CD8-positive, alpha-beta memory T cell (primary cell): ENCODE measurements around the gene TOX3. TPM values are rescaled to one million over a fixed set of nuclear protein-coding genes. Genes with fewer than 3 reads are reported as not detected.

Experiments
- CTCF ChIA-PET: fragments of 350-600 bp; sonication (Branson Sonifier 250); formaldehyde crosslinking; loops from one replicate; lab custom pipeline; 2021; ENCODE audit warnings: antibody characterized with exemption; lab: Charles Lee
- POLR2A ChIA-PET: fragments of 350-600 bp; sonication (Branson Sonifier 250); formaldehyde crosslinking; loops from one replicate; lab custom pipeline; 2021; ENCODE audit warnings: antibody characterized with exemption; lab: Charles Lee
- DNase-seq, 5 donors: peaks; one replicate each; pipeline versions ENCODE4 v3.0.0 to v3.0.0-alpha.2; 2020 to 2022; ENCODE audit warnings: mixed read lengths in 1 of 5
- H3K27ac ChIP-seq: one replicate; pipeline ENCODE4 v1.7.0; 2013; ENCODE audit warnings: low read depth, mild to moderate bottlenecking, low read length, moderate library complexity
- H3K27me3 ChIP-seq: 2 replicates; pipeline ENCODE4 v1.7.0; 2013; ENCODE audit warnings: low read length, mild to moderate bottlenecking; ENCODE audit not compliant: insufficient read depth, poor library complexity, severe bottlenecking
- H3K36me3 ChIP-seq: 2 replicates; pipeline ENCODE4 v1.7.0; 2013; ENCODE audit warnings: mild to moderate bottlenecking, low read length, moderate library complexity; ENCODE audit not compliant: insufficient read depth
- H3K4me1 ChIP-seq: 2 replicates; pipeline ENCODE4 v1.7.0; 2013; ENCODE audit warnings: mild to moderate bottlenecking, low read length, moderate library complexity; ENCODE audit not compliant: insufficient read depth
- H3K4me3 ChIP-seq: 2 replicates; pipeline ENCODE4 v1.7.0; 2013; ENCODE audit warnings: mild to moderate bottlenecking, low read length
- H3K9me3 ChIP-seq: 2 replicates; pipeline ENCODE4 v1.7.0; 2013; ENCODE audit warnings: mild to moderate bottlenecking, low read length
- H3K27ac Mint-ChIP-seq, 8 donors: one replicate each; pipeline ENCODE4 v1.8.0; 2020 to 2021; ENCODE audit warnings: mixed read lengths in 8 of 8, mild to moderate bottlenecking in 6 of 8, inconsistent platforms in 3 of 8, moderate library complexity in 3 of 8
- H3K27me3 Mint-ChIP-seq, 2 donors: one replicate each; pipeline ENCODE4 v1.8.0; 2020 to 2021; ENCODE audit warnings: mixed read lengths in 2 of 2, mild to moderate bottlenecking in 1 of 2, moderate library complexity in 1 of 2
- H3K36me3 Mint-ChIP-seq, 3 donors: one replicate each; pipeline ENCODE4 v1.8.0; 2020 to 2021; ENCODE audit warnings: mixed read lengths in 3 of 3, inconsistent platforms in 1 of 3, mild to moderate bottlenecking in 1 of 3
- H3K4me1 Mint-ChIP-seq, 3 donors: one replicate each; pipeline ENCODE4 v1.8.0; 2020 to 2021; ENCODE audit warnings: mixed read lengths in 3 of 3, inconsistent platforms in 1 of 3, mild to moderate bottlenecking in 1 of 3
- H3K4me3 Mint-ChIP-seq, 7 donors: one replicate each; pipeline ENCODE4 v1.8.0; 2020 to 2021; ENCODE audit warnings: mixed read lengths in 7 of 7, mild to moderate bottlenecking in 6 of 7, moderate library complexity in 4 of 7, inconsistent platforms in 2 of 7
- H3K9me3 Mint-ChIP-seq, 5 donors: one replicate each; pipeline ENCODE4 v1.8.0; 2020 to 2022; ENCODE audit warnings: mixed read lengths in 5 of 5, mild to moderate bottlenecking in 3 of 5, moderate library complexity in 2 of 5, inconsistent platforms in 1 of 5
- polyA plus RNA-seq: library from polyadenylated mRNA; unstranded; fragments of 300-500 nt; fragmentation: Illumina TruSeq; gene quantifications from one replicate; pipeline ENCODE4 v1.2.3, GENCODE V29; 2021
- total RNA-seq, 2 experiments: library from RNA; stranded (reverse); gene quantifications; one replicate each; pipeline ENCODE4 v1.2.3, GENCODE V29; 2021

The TOX3 gene
- total and polyA plus RNA-seq, 3 experiments from 2014 or later, result not detected

DNA sequence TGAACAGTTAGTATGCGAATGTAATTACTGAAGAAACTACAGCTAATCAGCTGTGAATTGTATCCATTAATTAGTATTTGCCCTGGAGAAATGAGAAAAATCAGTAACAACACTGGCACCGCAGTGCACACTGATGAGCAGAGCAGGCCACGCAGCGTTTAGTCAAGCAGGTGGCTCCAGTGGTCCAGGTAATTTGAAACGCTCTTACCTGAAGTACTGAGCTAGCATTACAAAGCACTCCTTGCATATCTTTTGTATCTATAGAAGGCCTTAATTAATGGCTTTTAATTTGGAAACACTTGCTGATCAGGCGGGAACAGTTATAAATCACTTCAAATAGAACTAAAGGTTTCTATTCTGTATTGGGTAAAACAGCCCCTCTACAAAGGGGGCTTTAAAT, 76.4 kb downstream of the TOX3 start:
- Histone ChIP-seq H3K4me1 (no peaks in the 10 kb centered on the region), H3K27ac (no peak overlapping the region), H3K4me3 (no peak overlapping the region), H3K27me3 (no peaks in the 10 kb centered on the region), H3K36me3 (no peaks in the 10 kb centered on the region), H3K9me3 (no peaks in the 10 kb centered on the region)
- Mint-ChIP-seq H3K9me3 (peaks cover 2 to 8% (median 5%) of the 10 kb centered on the region in 5 donors), H3K36me3 (no peaks in the 10 kb centered on the region), H3K4me3 (no peak overlapping the region), H3K27me3 (no peaks in the 10 kb centered on the region), H3K4me1 (no peaks in the 10 kb centered on the region), H3K27ac (no peak overlapping the region)
- DNase-seq, result no peak
- POLR2A ChIA-PET, result no interaction called here
- CTCF ChIA-PET, result no interaction called here

DNA sequence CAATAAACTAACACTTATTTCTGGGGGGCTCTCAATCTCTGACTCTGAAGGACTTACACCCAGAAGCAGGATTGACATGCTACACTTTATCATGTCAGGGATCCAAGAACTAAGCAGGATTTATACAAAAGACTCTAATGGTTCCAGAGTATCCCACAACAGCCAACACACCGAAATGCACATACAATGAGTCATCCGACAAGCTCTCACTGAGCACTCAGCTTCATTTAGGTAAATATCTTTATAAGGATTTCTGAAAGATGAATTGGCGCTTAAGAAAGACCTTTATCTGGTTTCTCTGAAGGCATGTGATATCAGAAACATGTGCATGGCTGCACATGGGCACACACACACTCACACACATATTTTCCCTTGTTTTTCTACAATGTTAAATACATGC, 77.2 kb downstream of the TOX3 start:
- H3K4me3 Mint-ChIP-seq, result no peak overlapping the region
- CTCF ChIA-PET, result no interaction called here
- no peaks in the 10 kb centered on the region for H3K4me1 Mint-ChIP-seq
- no peaks in the 10 kb centered on the region for H3K27me3 Mint-ChIP-seq
- Histone ChIP-seq H3K36me3 (no peaks in the 10 kb centered on the region), H3K27ac (no peak overlapping the region), H3K4me3 (no peak overlapping the region), H3K27me3 (no peaks in the 10 kb centered on the region), H3K4me1 (no peaks in the 10 kb centered on the region), H3K9me3 (no peaks in the 10 kb centered on the region)
- H3K9me3 Mint-ChIP-seq, result peaks cover 1 to 7% (median 2%) of the 10 kb centered on the region in 5 donors
- no peak for DNase-seq
- no peaks in the 10 kb centered on the region for H3K36me3 Mint-ChIP-seq
- POLR2A ChIA-PET, result no interaction called here
- no peak overlapping the region for H3K27ac Mint-ChIP-seq

DNA sequence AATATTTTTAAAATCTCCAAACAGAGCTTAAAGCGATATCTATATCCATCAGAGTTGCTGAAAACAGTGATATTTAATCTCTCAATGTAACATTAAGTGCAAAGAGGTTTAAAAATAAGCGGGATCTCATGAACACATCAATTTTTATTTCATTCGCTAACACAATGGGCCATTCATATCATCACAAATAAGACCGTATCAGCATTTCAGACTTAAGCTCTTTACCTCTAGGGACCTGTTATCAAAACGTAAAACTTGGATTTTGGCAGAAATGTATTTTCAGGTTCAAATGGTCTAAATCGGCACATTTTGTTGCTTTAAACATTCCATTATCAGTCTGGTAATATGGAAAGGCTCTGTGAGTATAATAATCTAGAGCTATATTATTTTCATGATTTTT, 77.9 kb downstream of the TOX3 start:
- DNase-seq, result no peak
- ChIA-PET POLR2A (no interaction called here), CTCF (no interaction called here)
- H3K27me3 Mint-ChIP-seq, result no peaks in the 10 kb centered on the region
- H3K27me3 ChIP-seq, result no peaks in the 10 kb centered on the region
- peaks cover 0 to 3% (median 2%) of the 10 kb centered on the region in 5 donors for H3K9me3 Mint-ChIP-seq
- no peaks in the 10 kb centered on the region for H3K4me1 ChIP-seq
- H3K9me3 ChIP-seq, result no peaks in the 10 kb centered on the region
- no peak overlapping the region for H3K27ac Mint-ChIP-seq
- H3K27ac ChIP-seq, result no peak overlapping the region
- H3K36me3 Mint-ChIP-seq, result no peaks in the 10 kb centered on the region
- no peak overlapping the region for H3K4me3 Mint-ChIP-seq
- H3K36me3 ChIP-seq, result no peaks in the 10 kb centered on the region
- no peaks in the 10 kb centered on the region for H3K4me1 Mint-ChIP-seq
- no peak overlapping the region for H3K4me3 ChIP-seq

DNA sequence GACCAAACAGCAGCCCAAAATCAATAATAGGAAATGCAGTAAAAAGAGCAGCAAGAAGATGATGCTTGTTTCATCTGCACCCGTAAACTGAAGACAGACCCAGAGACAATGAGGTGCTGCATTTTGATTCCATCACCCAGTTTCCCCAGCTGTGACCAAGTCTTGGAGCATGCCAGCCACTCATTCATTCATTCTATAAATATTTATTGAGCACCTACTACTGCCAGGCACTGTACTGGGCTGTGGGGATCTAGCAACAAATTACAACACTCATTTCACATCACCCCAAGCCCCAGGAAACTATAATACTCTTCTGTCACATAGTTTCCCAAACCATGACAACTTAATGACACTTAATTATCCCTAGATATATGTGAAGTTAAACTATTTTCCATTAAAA, 79.2 kb downstream of the TOX3 start:
- H3K4me3 ChIP-seq, result no peak overlapping the region
- H3K36me3 ChIP-seq, result no peaks in the 10 kb centered on the region
- ChIA-PET POLR2A (no interaction called here), CTCF (no interaction called here)
- no peaks in the 10 kb centered on the region for H3K36me3 Mint-ChIP-seq
- no peak for DNase-seq
- H3K4me3 Mint-ChIP-seq, result no peak overlapping the region
- H3K27ac ChIP-seq, result no peak overlapping the region
- no peaks in the 10 kb centered on the region for H3K4me1 ChIP-seq
- no peaks in the 10 kb centered on the region for H3K9me3 ChIP-seq
- H3K27me3 Mint-ChIP-seq, result no peaks in the 10 kb centered on the region
- no peak overlapping the region for H3K27ac Mint-ChIP-seq
- H3K9me3 Mint-ChIP-seq, result peaks cover 0 to 3% (median 0%) of the 10 kb centered on the region in 5 donors
- no peaks in the 10 kb centered on the region for H3K27me3 ChIP-seq
- no peaks in the 10 kb centered on the region for H3K4me1 Mint-ChIP-seq

DNA sequence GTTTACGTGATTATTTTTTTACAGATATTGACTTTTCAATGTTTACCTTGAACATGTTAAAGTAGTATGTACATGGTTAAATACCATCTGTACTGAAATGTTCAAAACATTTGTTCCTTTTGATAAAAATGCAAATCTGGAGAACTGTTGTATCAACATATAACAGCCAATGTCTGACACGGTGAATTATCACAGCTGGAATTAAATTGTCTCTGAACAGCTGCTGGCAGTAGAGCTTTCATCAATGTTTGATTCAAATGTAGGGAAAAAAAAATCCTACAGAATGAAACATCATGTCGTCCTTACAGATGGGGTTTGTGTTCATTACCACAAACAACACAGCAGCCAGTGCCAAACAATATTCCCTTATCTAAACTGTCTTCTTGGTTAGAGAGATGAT, 79.9 kb downstream of the TOX3 start:
- no peak overlapping the region for H3K27ac Mint-ChIP-seq
- H3K4me1 Mint-ChIP-seq, result no peaks in the 10 kb centered on the region
- ChIA-PET CTCF (no interaction called here), POLR2A (no interaction called here)
- no peak overlapping the region for H3K4me3 ChIP-seq
- H3K36me3 ChIP-seq, result no peaks in the 10 kb centered on the region
- H3K4me1 ChIP-seq, result no peaks in the 10 kb centered on the region
- no peaks in the 10 kb centered on the region for H3K36me3 Mint-ChIP-seq
- DNase-seq, result no peak
- no peaks in the 10 kb centered on the region for H3K27me3 Mint-ChIP-seq
- H3K9me3 Mint-ChIP-seq, result peaks cover 0 to 3% (median 0%) of the 10 kb centered on the region in 5 donors
- no peak overlapping the region for H3K4me3 Mint-ChIP-seq
- H3K27ac ChIP-seq, result no peak overlapping the region
- H3K9me3 ChIP-seq, result no peaks in the 10 kb centered on the region
- no peaks in the 10 kb centered on the region for H3K27me3 ChIP-seq

DNA sequence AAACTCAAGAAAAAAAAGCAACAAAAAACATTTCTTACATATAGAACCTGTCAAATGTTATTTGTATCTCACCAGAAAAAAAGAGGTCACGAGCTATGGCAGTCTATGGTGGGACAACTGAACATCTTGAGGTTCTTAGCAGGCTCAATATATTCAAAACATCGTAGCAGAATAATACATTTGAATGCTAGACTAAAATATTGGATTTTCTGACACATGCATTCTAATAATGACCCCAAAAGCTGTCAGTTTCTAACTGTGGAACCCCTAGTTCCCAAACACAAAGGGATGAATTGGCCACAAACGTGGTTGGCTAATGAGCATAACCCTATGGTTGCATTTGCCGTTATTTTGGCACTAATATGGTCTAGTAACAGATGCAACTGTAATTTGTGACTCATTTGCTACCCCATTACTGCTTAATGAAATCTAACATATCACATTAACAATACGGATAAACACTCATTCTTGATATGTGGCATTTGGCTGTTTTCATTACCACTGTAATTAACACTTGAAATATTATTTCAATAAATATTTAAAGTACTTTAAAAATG, 81.2 kb downstream of the TOX3 start:
- H3K4me1 ChIP-seq, result no peaks in the 10 kb centered on the region
- H3K27me3 ChIP-seq, result no peaks in the 10 kb centered on the region
- H3K27ac Mint-ChIP-seq, result no peak overlapping the region
- peaks cover 0 to 3% (median 0%) of the 10 kb centered on the region in 5 donors for H3K9me3 Mint-ChIP-seq
- ChIA-PET POLR2A (no interaction called here), CTCF (no interaction called here)
- no peaks in the 10 kb centered on the region for H3K27me3 Mint-ChIP-seq
- H3K27ac ChIP-seq, result no peak overlapping the region
- no peaks in the 10 kb centered on the region for H3K4me1 Mint-ChIP-seq
- no peak overlapping the region for H3K4me3 Mint-ChIP-seq
- no peaks in the 10 kb centered on the region for H3K36me3 Mint-ChIP-seq
- no peak for DNase-seq
- no peaks in the 10 kb centered on the region for H3K9me3 ChIP-seq
- H3K36me3 ChIP-seq, result no peaks in the 10 kb centered on the region
- no peak overlapping the region for H3K4me3 ChIP-seq

DNA sequence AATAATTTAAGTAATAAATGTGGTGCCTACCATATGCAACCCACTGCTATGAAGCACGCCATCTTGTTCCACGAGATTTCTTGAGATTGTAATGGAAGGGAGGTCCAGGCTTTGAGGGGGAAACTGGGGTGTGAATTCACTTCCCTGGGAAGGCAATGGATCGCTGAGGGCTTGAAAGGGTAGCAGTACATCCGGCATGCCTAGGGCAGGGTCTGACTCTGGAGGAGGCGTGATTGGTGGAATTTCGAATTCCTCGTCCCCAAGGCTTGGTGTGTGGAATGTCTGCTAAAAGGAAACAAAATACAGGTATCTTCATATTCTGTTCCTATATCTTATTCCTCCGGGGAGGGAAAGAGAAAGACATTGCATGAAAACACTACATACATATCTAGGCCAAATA, 83.0 kb downstream of the TOX3 start:
- H3K4me1 Mint-ChIP-seq, result no peaks in the 10 kb centered on the region
- H3K9me3 Mint-ChIP-seq, result peaks cover 0 to 1% (median 0%) of the 10 kb centered on the region in 5 donors
- Histone ChIP-seq H3K36me3 (no peaks in the 10 kb centered on the region), H3K9me3 (no peaks in the 10 kb centered on the region), H3K4me3 (no peak overlapping the region), H3K4me1 (no peaks in the 10 kb centered on the region), H3K27ac (no peak overlapping the region), H3K27me3 (no peaks in the 10 kb centered on the region)
- DNase-seq, result no peak
- no peak overlapping the region for H3K27ac Mint-ChIP-seq
- CTCF ChIA-PET, result no interaction called here
- H3K4me3 Mint-ChIP-seq, result no peak overlapping the region
- H3K36me3 Mint-ChIP-seq, result no peaks in the 10 kb centered on the region
- no peaks in the 10 kb centered on the region for H3K27me3 Mint-ChIP-seq
- POLR2A ChIA-PET, result no interaction called here

DNA sequence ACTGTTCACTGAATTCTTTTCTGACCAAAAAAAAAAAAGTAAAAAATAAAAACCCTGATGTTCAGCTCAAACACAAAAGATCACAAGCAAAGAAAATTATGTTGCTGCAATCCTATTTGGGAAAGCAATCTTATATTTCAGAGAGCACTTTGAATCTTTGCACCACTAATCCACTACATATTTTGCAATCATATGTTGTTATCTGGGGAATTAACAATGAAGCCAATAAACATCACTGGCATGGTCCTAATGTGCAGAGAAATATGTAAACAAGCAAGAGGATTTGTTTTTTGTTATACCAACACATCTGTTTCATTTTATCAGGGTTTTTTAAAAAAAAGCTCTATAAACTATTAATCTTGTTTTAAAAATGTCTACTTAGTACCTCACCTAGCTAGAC, 84.1 kb downstream of the TOX3 start:
- DNase-seq, result no peak
- no peaks in the 10 kb centered on the region for H3K9me3 ChIP-seq
- Mint-ChIP-seq H3K9me3 (peaks cover 0 to 1% (median 0%) of the 10 kb centered on the region in 5 donors), H3K27me3 (no peaks in the 10 kb centered on the region), H3K4me1 (no peaks in the 10 kb centered on the region), H3K27ac (no peak overlapping the region), H3K36me3 (no peaks in the 10 kb centered on the region), H3K4me3 (no peak overlapping the region)
- no peaks in the 10 kb centered on the region for H3K4me1 ChIP-seq
- H3K4me3 ChIP-seq, result no peak overlapping the region
- CTCF ChIA-PET, result no interaction called here
- no peak overlapping the region for H3K27ac ChIP-seq
- no peaks in the 10 kb centered on the region for H3K27me3 ChIP-seq
- POLR2A ChIA-PET, result no interaction called here
- no peaks in the 10 kb centered on the region for H3K36me3 ChIP-seq
